KOPT-K1 (cell line): Measurements from ENCODE around the gene KLHDC7B.

Experiments used
- H3K27ac ChIP-seq: fragments of 200-600 bp; sonication (generic); 2 replicates; pipeline ENCODE4 v1.5.1; 2016; ENCODE audit warnings: antibody characterized with exemption, mild to moderate bottlenecking, low read depth, low read length; ENCODE audit not compliant: poor library complexity, severe bottlenecking
- H3K36me3 ChIP-seq: fragments of 200-600 bp; sonication (generic); 2 replicates; pipeline ENCODE4 v1.5.1; 2017; ENCODE audit warnings: antibody characterized with exemption, mild to moderate bottlenecking, low read length, moderate library complexity; ENCODE audit not compliant: insufficient read depth
- H3K9me3 ChIP-seq: fragments of 200-600 bp; sonication (generic); 2 replicates; pipeline ENCODE4 v1.5.1; 2017; ENCODE audit warnings: antibody characterized with exemption, low read length, mild to moderate bottlenecking; ENCODE audit not compliant: insufficient read depth, poor library complexity, severe bottlenecking

KLHDC7B gene

DNA sequence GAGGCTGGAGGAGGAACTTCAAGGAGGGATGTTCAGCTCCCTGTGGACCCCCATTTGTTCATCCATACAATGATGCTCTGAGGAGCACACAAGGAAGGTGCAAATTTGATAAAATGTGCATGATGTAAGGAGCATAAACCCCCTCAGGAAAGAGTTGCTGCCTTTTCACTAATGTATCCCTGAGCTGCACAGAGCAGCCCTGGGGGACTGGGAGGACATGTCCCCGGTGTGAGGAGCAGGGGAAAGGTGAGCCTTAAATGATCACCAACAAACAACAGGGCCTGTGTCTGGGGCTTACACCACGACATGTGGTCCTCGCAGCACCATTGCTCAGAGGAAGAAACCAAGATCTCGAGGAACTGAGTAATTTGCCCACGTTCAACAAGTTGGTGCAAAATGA is 51.4 kb downstream of the KLHDC7B start:
- Histone ChIP-seq H3K36me3 (no peaks in the 10 kb centered on the region), H3K9me3 (no peaks in the 10 kb centered on the region), H3K27ac (no peak overlapping the region)

DNA sequence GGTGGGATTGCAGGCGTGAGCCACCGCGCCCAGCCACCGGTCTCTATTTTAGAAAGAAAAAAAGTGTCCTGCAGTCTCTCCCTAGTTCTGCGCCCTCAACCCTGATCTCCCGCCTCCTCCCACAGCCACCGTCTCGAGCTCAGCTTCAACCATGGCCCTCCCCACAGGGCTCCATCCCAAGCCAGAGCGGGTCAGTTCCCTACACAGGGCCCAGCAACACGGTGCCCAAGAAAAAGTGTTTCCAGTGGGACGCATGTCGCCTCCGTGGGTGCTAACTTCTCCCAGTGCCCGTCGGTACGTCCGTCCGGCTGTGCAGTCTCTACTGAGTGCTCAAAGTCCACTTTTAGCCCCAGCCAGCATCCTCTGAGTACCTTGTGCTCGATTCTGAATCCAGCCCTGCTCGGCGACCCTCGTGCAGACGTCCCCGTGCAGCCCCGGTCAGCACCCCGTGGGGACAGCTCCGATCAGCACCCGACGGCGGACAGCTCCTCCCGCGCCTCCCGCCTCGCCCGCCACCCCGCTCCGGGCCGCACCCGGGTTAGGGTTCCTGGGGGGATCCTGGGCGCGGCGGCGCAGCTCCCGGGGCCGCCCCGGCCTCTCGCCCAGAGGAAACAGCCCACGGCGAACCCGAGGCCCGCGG is 54.2 kb downstream of the KLHDC7B start:
- H3K27ac ChIP-seq: no peak overlapping the region
- no peaks in the 10 kb centered on the region for H3K36me3 ChIP-seq
- H3K9me3 ChIP-seq: no peaks in the 10 kb centered on the region

DNA sequence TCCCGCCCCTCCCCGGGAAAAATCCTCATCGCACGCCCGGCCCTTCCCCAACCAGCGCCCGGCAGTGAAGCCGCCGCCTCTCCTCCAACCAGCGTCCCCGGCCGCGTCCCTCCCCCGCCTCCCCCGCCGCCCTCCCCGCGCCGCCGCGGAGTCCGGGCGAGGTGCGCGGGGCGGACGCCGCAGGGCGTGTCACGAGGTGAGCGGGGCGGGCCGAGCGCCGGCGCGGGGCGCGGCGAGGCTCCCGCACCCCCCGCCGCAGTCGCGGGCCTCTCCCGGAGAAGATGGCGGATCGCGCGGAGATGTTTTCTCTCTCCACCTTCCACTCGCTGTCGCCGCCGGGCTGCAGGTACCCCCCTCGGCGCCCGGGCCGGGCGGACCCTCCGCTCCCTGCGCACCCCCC is 54.8 kb downstream of the KLHDC7B start, which contains the start of gene MAPK8IP2:
MAPK8IP2 (plus strand) TSS at position 256 of the 400 bp plus-strand sequence; CDS start at position 282, 26 bp downstream.
- no peaks in the 10 kb centered on the region for H3K9me3 ChIP-seq
- no peak within 1 kb of the TSS for H3K27ac ChIP-seq
- H3K36me3 ChIP-seq: no peaks in the 10 kb centered on the region
